ENCODE results near the gene FGD6. TPM values are rescaled to one million over a fixed set of nuclear protein-coding genes. Genes with fewer than 3 reads are reported as not detected.

Gene FGD6
- total RNA-seq, 6 experiments from 2014 or later: 3.5 to 7.8 (median 5.1) TPM

DNA sequence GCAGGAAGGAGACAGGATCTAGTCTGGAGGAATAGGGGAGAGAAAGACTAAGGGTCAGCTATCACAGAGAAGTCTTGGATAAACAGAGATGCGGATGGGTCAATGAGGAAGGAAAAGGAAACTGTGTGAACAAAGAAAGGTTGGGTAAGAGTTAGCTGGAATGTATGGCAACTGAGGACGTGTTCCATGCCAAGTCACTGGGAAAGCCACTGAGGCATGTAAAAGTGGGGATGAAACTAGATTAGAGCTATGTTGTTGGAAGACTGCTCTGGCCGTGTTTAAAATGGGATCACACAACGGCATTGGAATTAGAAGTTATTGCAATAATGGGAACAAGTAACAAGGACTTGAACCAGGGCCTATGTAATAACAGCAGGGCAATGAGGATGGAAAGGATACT, 139.9 kb downstream of the FGD6 start:
- Histone ChIP-seq H3K27me3 (no peaks in the 10 kb centered on the region), H3K9me3 (no peaks in the 10 kb centered on the region), H3K4me3 (no peak overlapping the region), H3K27ac (no peak overlapping the region), H3K36me3 (no peaks in the 10 kb centered on the region), H3K4me1 (no peaks in the 10 kb centered on the region)
- no peak for TF ChIP-seq POLR2A (IDR thresholded peaks at IDR 0.05)
- TF ChIP-seq, protein P1, sequence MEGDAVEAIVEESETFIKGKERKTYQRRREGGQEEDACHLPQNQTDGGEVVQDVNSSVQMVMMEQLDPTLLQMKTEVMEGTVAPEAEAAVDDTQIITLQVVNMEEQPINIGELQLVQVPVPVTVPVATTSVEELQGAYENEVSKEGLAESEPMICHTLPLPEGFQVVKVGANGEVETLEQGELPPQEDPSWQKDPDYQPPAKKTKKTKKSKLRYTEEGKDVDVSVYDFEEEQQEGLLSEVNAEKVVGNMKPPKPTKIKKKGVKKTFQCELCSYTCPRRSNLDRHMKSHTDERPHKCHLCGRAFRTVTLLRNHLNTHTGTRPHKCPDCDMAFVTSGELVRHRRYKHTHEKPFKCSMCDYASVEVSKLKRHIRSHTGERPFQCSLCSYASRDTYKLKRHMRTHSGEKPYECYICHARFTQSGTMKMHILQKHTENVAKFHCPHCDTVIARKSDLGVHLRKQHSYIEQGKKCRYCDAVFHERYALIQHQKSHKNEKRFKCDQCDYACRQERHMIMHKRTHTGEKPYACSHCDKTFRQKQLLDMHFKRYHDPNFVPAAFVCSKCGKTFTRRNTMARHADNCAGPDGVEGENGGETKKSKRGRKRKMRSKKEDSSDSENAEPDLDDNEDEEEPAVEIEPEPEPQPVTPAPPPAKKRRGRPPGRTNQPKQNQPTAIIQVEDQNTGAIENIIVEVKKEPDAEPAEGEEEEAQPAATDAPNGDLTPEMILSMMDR (IDR thresholded peaks at IDR 0.05): no peak
- DNase-seq (no peak), ATAC-seq (no peak)
- 76% methylated on average over 4 of the region's 4 CpGs for WGBS (ENCODE audit: insufficient coverage, low coverage, low lambda C conversion rate, missing lambda C conversion rate)
- intact Hi-C loops (cut with DNase I): no loop called here

DNA sequence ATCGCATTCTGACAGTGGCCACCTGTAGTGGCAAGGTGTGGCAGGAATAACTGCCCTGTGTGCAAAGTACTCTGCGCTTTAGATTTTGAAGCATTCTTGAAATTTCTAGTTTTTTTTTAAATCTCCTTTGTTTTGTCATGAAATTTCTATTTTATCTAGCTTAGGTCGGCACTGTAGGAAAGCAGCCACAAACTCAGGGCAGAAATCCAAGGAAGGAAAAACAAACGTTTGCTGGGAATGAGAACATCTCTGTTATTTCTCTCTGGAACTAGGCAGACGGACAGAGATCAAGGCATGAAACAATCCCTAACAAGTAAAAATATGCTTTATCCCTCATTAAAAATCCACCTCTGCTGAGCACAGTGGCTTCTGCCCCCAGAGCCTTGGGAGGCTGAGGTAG, 142.5 kb downstream of the FGD6 start:
- no peak for TF ChIP-seq POLR2A (IDR thresholded peaks at IDR 0.05)
- TF ChIP-seq, protein P1 (IDR thresholded peaks at IDR 0.05): no peak
- no peak overlapping the region for H3K27ac ChIP-seq

DNA sequence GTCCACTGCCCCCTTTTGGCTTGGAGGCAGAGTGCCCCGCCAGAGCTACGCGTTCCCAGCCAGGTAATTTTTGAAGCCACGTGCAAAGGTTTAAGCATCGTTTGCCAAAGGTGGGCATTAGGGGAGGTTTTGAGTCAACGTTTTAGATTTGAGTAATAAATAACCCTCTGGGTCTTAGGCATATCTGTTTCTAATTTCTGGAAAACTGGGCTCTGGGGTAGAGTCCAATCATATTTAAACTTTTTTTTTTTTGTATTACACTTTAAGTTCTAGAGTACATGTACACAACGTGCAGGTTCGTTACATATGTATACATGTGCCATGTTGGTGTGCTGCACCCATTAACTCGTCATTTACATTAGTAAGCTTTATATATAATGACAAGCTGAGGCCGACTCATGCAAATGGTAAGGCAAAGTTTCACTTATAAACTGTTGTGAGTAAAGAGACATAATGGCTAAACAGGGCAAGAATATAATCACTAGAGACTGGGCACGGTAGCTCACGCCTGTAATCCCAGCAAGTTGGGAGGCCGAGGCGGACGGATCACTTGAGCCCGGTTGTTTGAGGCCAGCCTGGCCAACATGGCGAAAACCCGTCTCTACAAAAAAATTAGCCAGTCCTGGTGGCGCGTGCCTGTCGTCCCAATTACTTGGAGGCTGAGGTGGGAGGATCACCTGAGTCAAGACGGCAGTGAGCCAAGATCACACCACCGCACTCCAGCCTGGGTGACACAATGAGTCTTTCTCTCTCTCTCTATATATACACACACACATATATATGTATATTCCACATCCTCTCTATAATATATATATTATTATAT, 143.4 kb downstream of the FGD6 start:
- no peak for DNase-seq
- H3K4me1 ChIP-seq: no peaks in the 10 kb centered on the region
- intact Hi-C loops (cut with DNase I): no loop called here
- H3K27me3 ChIP-seq: no peaks in the 10 kb centered on the region
- no peak for TF ChIP-seq POLR2A (IDR thresholded peaks at IDR 0.05)
- TF ChIP-seq, protein P1 (IDR thresholded peaks at IDR 0.05): peak in 3 of 4 donors; percentile 88 to 92 (median 91)
- peak overlapping the region in 2 of 3 donors; percentile 95 to 99 for H3K4me3 ChIP-seq
- no peak for ATAC-seq
- WGBS (ENCODE audit: insufficient coverage, low coverage, low lambda C conversion rate, missing lambda C conversion rate): 38% methylated on average over 13 of the region's 23 CpGs
- no peaks in the 10 kb centered on the region for H3K9me3 ChIP-seq
- H3K36me3 ChIP-seq: no peaks in the 10 kb centered on the region
- H3K27ac ChIP-seq: peak overlapping the region in 1 of 3 donors; percentile 93

More for the DNA sequence above, 142.5 kb downstream of the FGD6 start:
- 48% methylated on average over 5 of the region's 5 CpGs for WGBS (ENCODE audit: insufficient coverage, low coverage, low lambda C conversion rate, missing lambda C conversion rate)
- no peaks in the 10 kb centered on the region for H3K4me1 ChIP-seq
- DNase-seq (no peak), ATAC-seq (no peak)
- no peaks in the 10 kb centered on the region for H3K27me3 ChIP-seq
- no peak overlapping the region for H3K4me3 ChIP-seq
- intact Hi-C loops (cut with DNase I): no loop called here
- no peaks in the 10 kb centered on the region for H3K9me3 ChIP-seq
- H3K36me3 ChIP-seq: no peaks in the 10 kb centered on the region

DNA sequence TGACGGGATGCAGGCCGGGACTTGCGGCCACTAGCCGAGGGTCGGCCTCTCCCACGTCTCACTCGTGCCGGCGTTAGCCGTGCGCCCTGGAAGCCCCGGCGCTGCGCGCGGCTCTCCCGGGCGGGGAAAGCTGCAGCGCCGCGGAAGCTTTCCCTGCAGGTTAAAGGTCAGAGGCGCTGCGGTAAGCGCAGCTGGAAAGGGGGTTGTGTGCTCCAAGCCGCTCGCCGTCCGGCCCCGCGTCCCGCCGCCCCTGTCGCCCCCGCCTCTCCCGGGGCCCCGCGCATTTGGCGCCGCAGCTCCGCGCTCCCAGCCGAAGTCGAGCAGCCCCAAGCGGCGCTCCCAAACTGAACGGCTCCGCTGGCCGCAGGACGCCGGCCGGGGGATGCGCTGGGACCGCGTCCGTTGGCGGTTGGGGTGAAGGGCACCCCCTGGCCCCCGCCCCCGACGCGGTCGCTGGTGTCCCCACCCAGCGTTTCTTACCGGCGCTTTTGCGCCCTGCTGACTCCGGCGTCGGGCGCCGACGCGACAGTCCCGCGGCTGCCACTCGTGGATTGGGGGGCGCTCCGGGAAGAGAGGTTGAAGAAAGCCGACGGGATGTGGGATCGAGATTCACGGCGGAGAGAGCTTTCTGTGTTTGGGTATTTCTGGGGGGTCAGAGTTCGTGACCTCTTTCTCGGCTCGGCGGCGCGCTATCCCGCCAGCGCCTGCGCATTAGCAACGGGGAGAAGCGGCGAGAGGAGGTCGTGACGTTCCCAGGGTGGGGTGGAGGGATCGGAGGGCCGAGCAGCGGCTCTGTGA, 144.2 kb downstream of the FGD6 start, which contains the start of gene NR2C1:
TSS of gene NR2C1 (minus strand) at position 719 of the 798 bp plus-strand sequence. CDS start 6,234 bp downstream, outside the sequence.
- intact Hi-C loops (cut with DNase I): no loop called here
- Histone ChIP-seq H3K4me1 (no peaks in the 10 kb centered on the region), H3K9me3 (no peaks in the 10 kb centered on the region), H3K36me3 (no peaks in the 10 kb centered on the region), H3K4me3 (peak within 1 kb of the TSS; percentile 84 to 99 (median 95)), H3K27me3 (no peaks in the 10 kb centered on the region), H3K27ac (peak within 1 kb of the TSS; percentile 91 to 93 (median 92))
- DNase-seq (peak; percentile 94 to 96 (median 95)), ATAC-seq (peak; percentile 96 to 99 (median 97))
- peak; percentile 46 for TF ChIP-seq POLR2A (IDR thresholded peaks at IDR 0.05)
- TF ChIP-seq, protein P1 (IDR thresholded peaks at IDR 0.05): peak in 1 of 4 donors; percentile 64
- WGBS (ENCODE audit: insufficient coverage, low coverage, low lambda C conversion rate, missing lambda C conversion rate): under 1% methylated on average over 21 of the region's 99 CpGs

All from right lobe of liver (tissue), 6 donors.